Gastrocnemius medialis (tissue), 4 donors: ENCODE measurements around the gene PHTF1. TPM values are rescaled to one million over a fixed set of nuclear protein-coding genes. Genes with fewer than 3 reads are reported as not detected.

Experiments used
- ATAC-seq, 2 donors: fragments of 150-250 bp; one replicate each; pipeline ENCODE4 v1.9.1; 2016
- DNase-seq, 2 donors: peaks; one replicate each; pipeline ENCODE4 v3.0.0-alpha.2; 2019
- H3K27ac ChIP-seq, 4 donors: fragments of 200-600 bp; sonication (generic); 1 replicate in 1 of 4; 2 replicates in 3 of 4; pipeline ENCODE4 v1.5.1; 2016 to 2018; ENCODE audit warnings: mild to moderate bottlenecking in 2 of 4, moderate library complexity in 1 of 4
- H3K27me3 ChIP-seq, 3 donors: fragments of 200-600 bp; sonication (generic) in 2 of 3; 1 replicate in 1 of 3; 2 replicates in 2 of 3; pipeline versions ENCODE4 v1.5.1 to v1.6.0; 2016 to 2019; ENCODE audit warnings: mild to moderate bottlenecking in 1 of 3, moderate library complexity in 1 of 3
- H3K36me3 ChIP-seq, 2 donors: fragments of 200-600 bp; sonication (generic) in 1 of 2; one replicate each; pipeline ENCODE4 v1.5.1; 2017 to 2018
- H3K4me1 ChIP-seq, 2 donors: fragments of 200-600 bp; sonication (generic) in 1 of 2; one replicate each; pipeline ENCODE4 v1.5.1; 2016 to 2017; ENCODE audit warnings: mild to moderate bottlenecking in 2 of 2
- H3K4me3 ChIP-seq, 4 donors: fragments of 200-600 bp; sonication (generic) in 3 of 4; 1 replicate in 1 of 4; 2 replicates in 3 of 4; pipeline ENCODE4 v1.5.1; 2016 to 2019; ENCODE audit warnings: mild to moderate bottlenecking in 2 of 4
- H3K9me3 ChIP-seq, 3 donors: fragments of 200-600 bp; sonication (generic) in 2 of 3; 1 replicate in 1 of 3; 2 replicates in 2 of 3; pipeline ENCODE4 v1.5.1; 2016 to 2019
- CTCF ChIP-seq, 5 experiments: fragments of 450-650 bp in 3 of 5; fragments of 200-600 bp in 2 of 5; sonication (generic) in 2 of 5; IDR thresholded peaks in 4 of 5; conservative IDR thresholded peaks in 1 of 5; 1 replicate in 4 of 5; 2 replicates in 1 of 5; pipeline ENCODE4 v1.5.1; 2016 to 2019; ENCODE audit warnings: antibody characterized with exemption in 5 of 5, mild to moderate bottlenecking in 3 of 5, moderate library complexity in 3 of 5
- POLR2A ChIP-seq, 2 donors: fragments of 450-650 bp; IDR thresholded peaks; one replicate each; pipeline ENCODE4 v1.6.1; 2017; ENCODE audit warnings: antibody characterized with exemption in 2 of 2, mild to moderate bottlenecking in 2 of 2, moderate library complexity in 2 of 2
- in situ Hi-C, 4 donors: fragments of 200-750 bp; cut with MboI; loops; one replicate each; pipeline versions ENCODE4 v1.15.0 to v1.8.0; 2017; ENCODE audit warnings: low sequenced_read_pairs in 4 of 4
- intact Hi-C: fragments of 100-400 bp; cut with DNase I; formaldehyde crosslinking; loops from one replicate; pipeline ENCODE4 v1.15.1; 2023; ENCODE audit warnings: low total_unique reads
- total RNA-seq, 4 donors: library from RNA; depleted of rRNA; stranded (reverse); fragments of >200 nt; gene quantifications; one replicate each; pipeline versions ENCODE4 v1.1.0 to v1.2.3, GENCODE V29; 2016

PHTF1 gene
- total RNA-seq, 4 donors from 2014 or later, result 6.7 to 20.0 (median 9.9) TPM

- in situ Hi-C loops (no loop called here), intact Hi-C loops (loop anchor here (10.0 kb wide), 2 partner anchors 793 to 967 kb away; partner anchors contain the start of gene CSDE1)
- ATAC-seq (no peak), DNase-seq (no peak)
- H3K27ac ChIP-seq, result no peak overlapping the region
- H3K4me1 ChIP-seq, result peaks cover 65 to 68% of the 10 kb centered on the region in 2 donors
- H3K9me3 ChIP-seq, result no peaks in the 10 kb centered on the region
- H3K36me3 ChIP-seq, result no peaks in the 10 kb centered on the region
- no peak for TF ChIP-seq POLR2A (IDR thresholded peaks at IDR 0.05)
- no peak for TF ChIP-seq CTCF (IDR thresholded peaks at IDR 0.05 in 4 of 5, conservative IDR thresholded peaks at IDR 0.05 in 1 of 5)
- no peak overlapping the region for H3K4me3 ChIP-seq
- no peaks in the 10 kb centered on the region for H3K27me3 ChIP-seq
Observed at GRCh38 chr1:113787663-113788062, 28.4 kb upstream of the PHTF1 start.

GRCh38 chr1:113786069-113786468, 26.8 kb upstream of the PHTF1 start:
- no peak for DNase-seq
- peaks cover 71 to 77% of the 10 kb centered on the region in 2 donors for H3K4me1 ChIP-seq
- peak overlapping the region in 1 of 4 donors; percentile 30 for H3K4me3 ChIP-seq
- H3K27ac ChIP-seq, result peak overlapping the region; percentile 76 to 84 (median 80)
- H3K9me3 ChIP-seq, result no peaks in the 10 kb centered on the region
- peak in 1 of 2 donors; percentile 27 for ATAC-seq
- in situ Hi-C loops (no loop called here), intact Hi-C loops (loop anchor here (10.0 kb wide), 2 partner anchors 791 to 969 kb away; partner anchors contain the start of gene CSDE1)
- no peaks in the 10 kb centered on the region for H3K27me3 ChIP-seq
- no peaks in the 10 kb centered on the region for H3K36me3 ChIP-seq
- no peak for TF ChIP-seq POLR2A (IDR thresholded peaks at IDR 0.05)
- TF ChIP-seq CTCF (IDR thresholded peaks at IDR 0.05 in 4 of 5, conservative IDR thresholded peaks at IDR 0.05 in 1 of 5), result no peak

- no peaks in the 10 kb centered on the region for H3K9me3 ChIP-seq
- intact Hi-C loops (loop anchor here (1.0 to 10.0 kb wide), 4 partner anchors 27 to 971 kb away; partner anchors contain the start of gene CSDE1), in situ Hi-C loops (no loop called here)
- no peaks in the 10 kb centered on the region for H3K36me3 ChIP-seq
- TF ChIP-seq CTCF (IDR thresholded peaks at IDR 0.05 in 4 of 5, conservative IDR thresholded peaks at IDR 0.05 in 1 of 5) (no peak), POLR2A (IDR thresholded peaks at IDR 0.05) (peak in 1 of 2 donors; percentile 52)
- peaks cover 78 to 82% of the 10 kb centered on the region in 2 donors for H3K4me1 ChIP-seq
- ATAC-seq (peak; percentile 92 to 93), DNase-seq (peak in 1 of 2 donors; percentile 12)
- no peaks in the 10 kb centered on the region for H3K27me3 ChIP-seq
- peak overlapping the region; percentile 3 to 30 (median 14) for H3K4me3 ChIP-seq
- peak overlapping the region; percentile 76 to 84 (median 80) for H3K27ac ChIP-seq
Observed at GRCh38 chr1:113784104-113784779, 25.0 kb upstream of the PHTF1 start.

- H3K27me3 ChIP-seq, result no peaks in the 10 kb centered on the region
- no peaks in the 10 kb centered on the region for H3K36me3 ChIP-seq
- peak overlapping the region in 3 of 4 donors; percentile 3 to 23 (median 19) for H3K4me3 ChIP-seq
- no peaks in the 10 kb centered on the region for H3K9me3 ChIP-seq
- peak; percentile 25 to 50 for ATAC-seq
- intact Hi-C loops, result loop anchor here (1.0 to 10.0 kb wide), 4 partner anchors 28 to 971 kb away; partner anchors contain the start of gene CSDE1
- in situ Hi-C loops, result no loop called here
- H3K27ac ChIP-seq, result peak overlapping the region; percentile 76 to 84 (median 80)
- peak in 1 of 2 donors; percentile 24 for DNase-seq
- TF ChIP-seq CTCF (IDR thresholded peaks at IDR 0.05 in 4 of 5, conservative IDR thresholded peaks at IDR 0.05 in 1 of 5) (no peak), POLR2A (IDR thresholded peaks at IDR 0.05) (no peak)
- peaks cover 73 to 74% of the 10 kb centered on the region in 2 donors for H3K4me1 ChIP-seq
Observed at GRCh38 chr1:113783254-113784103, 24.2 kb upstream of the PHTF1 start.
